Esophagus muscularis mucosa (tissue), 4 donors: ENCODE measurements around the gene SLC22A4.

Experiments
- EP300 ChIP-seq: sonication (generic); formaldehyde crosslinking; IDR thresholded peaks from one replicate; pipeline ENCODE4 v1.6.1; 2017; ENCODE audit warnings: antibody characterized with exemption
- POLR2A ChIP-seq: fragments of 450-650 bp; IDR thresholded peaks from one replicate; pipeline ENCODE4 v1.6.1; 2017; ENCODE audit warnings: antibody characterized with exemption, moderate library complexity, mild to moderate bottlenecking, low read depth
- POLR2AphosphoS5 ChIP-seq, 2 donors: sonication (generic); formaldehyde crosslinking; IDR thresholded peaks; one replicate each; pipeline ENCODE4 v1.6.1; 2017; ENCODE audit warnings: antibody characterized with exemption in 2 of 2
- TF ChIP-seq, protein P1 (sequence below), 3 experiments: fragments of 200-600 bp in 2 of 3; fragments of 450-650 bp in 1 of 3; sonication (generic) in 2 of 3; IDR thresholded peaks; one replicate each; pipeline ENCODE4 v1.5.1; 2017 to 2019; ENCODE audit warnings: antibody characterized with exemption in 3 of 3, mild to moderate bottlenecking in 2 of 3, moderate library complexity in 1 of 3

DNA sequence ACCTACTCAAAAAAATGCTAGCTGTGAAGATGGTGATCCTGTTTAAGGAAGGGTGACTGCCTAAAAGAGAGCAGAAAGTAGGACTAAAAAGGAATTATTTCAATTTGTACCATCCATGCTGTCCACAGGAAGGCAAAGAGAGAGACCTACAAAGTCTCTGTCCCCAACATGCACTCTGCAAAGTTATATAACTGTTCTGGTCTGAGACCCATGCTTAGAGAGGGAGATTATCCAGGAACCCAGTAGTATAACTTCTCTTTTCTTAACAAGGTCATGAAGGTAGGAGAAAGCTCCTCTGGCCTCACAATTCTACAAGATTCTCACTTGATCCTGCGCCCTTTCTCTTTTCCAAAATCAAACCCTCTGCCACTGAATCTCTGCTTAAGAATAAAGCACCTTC is 25.8 kb downstream of the SLC22A4 start:
- TF ChIP-seq, protein P1, sequence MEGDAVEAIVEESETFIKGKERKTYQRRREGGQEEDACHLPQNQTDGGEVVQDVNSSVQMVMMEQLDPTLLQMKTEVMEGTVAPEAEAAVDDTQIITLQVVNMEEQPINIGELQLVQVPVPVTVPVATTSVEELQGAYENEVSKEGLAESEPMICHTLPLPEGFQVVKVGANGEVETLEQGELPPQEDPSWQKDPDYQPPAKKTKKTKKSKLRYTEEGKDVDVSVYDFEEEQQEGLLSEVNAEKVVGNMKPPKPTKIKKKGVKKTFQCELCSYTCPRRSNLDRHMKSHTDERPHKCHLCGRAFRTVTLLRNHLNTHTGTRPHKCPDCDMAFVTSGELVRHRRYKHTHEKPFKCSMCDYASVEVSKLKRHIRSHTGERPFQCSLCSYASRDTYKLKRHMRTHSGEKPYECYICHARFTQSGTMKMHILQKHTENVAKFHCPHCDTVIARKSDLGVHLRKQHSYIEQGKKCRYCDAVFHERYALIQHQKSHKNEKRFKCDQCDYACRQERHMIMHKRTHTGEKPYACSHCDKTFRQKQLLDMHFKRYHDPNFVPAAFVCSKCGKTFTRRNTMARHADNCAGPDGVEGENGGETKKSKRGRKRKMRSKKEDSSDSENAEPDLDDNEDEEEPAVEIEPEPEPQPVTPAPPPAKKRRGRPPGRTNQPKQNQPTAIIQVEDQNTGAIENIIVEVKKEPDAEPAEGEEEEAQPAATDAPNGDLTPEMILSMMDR (IDR thresholded peaks at IDR 0.05), result no peak
- TF ChIP-seq POLR2AphosphoS5 (IDR thresholded peaks at IDR 0.05) (no peak), EP300 (no peak), POLR2A (no peak)
